Caco-2 (cell line): Measurements from ENCODE around the gene NEDD9. TPM values are rescaled to one million over a fixed set of nuclear protein-coding genes. Genes with fewer than 3 reads are reported as not detected.

Experiments used
- BruUV-seq: library from RNA; stranded (reverse); fragments of 400-500 nt; replicated peaks from 2 replicates; lab custom pipeline; 2021; lab: Mats Ljungman, UMichigan
- CTCF ChIA-PET: fragments of 300-600 bp; sonication (Branson Sonifier 250); formaldehyde crosslinking; loops from one replicate; lab custom pipeline; 2022; ENCODE audit warnings: antibody characterized with exemption; lab: Charles Lee
- POLR2A ChIA-PET: fragments of 300-600 bp; sonication (Branson Sonifier 250); formaldehyde crosslinking; loops from one replicate; lab custom pipeline; 2022; ENCODE audit warnings: antibody characterized with exemption; lab: Charles Lee
- DNase-seq, 2 experiments: peaks; one replicate each; pipeline versions ENCODE4 v3.0.0 to v3.0.0-alpha.2; 2020 to 2022
- H3K27me3 ChIP-seq: replicated peaks from 2 replicates; pipeline ENCODE4 v1.6.0; 2011; ENCODE audit warnings: low read length; ENCODE audit not compliant: control insufficient read depth, insufficient read depth
- H3K36me3 ChIP-seq: 2 replicates; pipeline ENCODE4 v1.5.1; 2011; ENCODE audit warnings: low read length; ENCODE audit not compliant: control insufficient read depth, insufficient read depth
- H3K4me1 ChIP-seq: fragments of 250-450 bp; sonication (Bioruptor Pico); 2 replicates; pipeline ENCODE4 v1.5.1; 2020; ENCODE audit warnings: mild to moderate bottlenecking
- H3K4me3 ChIP-seq: 2 replicates; pipeline ENCODE4 v1.5.1; 2011; ENCODE audit warnings: low read depth, mild to moderate bottlenecking, control low read depth, low read length
- H3K9me3 ChIP-seq: fragments of 250-450 bp; sonication (Bioruptor Pico); 2 replicates; pipeline ENCODE4 v1.5.1; 2020; ENCODE audit warnings: mild to moderate bottlenecking, moderate library complexity
- H3K27ac Mint-ChIP-seq: one replicate; pipeline ENCODE4 v1.8.0; 2022; ENCODE audit warnings: mixed read lengths; ENCODE audit not compliant: unreplicated experiment
- H3K27me3 Mint-ChIP-seq: one replicate; pipeline ENCODE4 v1.8.0; 2022; ENCODE audit warnings: mixed read lengths; ENCODE audit not compliant: insufficient read depth, unreplicated experiment
- H3K36me3 Mint-ChIP-seq: one replicate; pipeline ENCODE4 v1.8.0; 2022; ENCODE audit warnings: mild to moderate bottlenecking, mixed read lengths; ENCODE audit not compliant: insufficient read depth, unreplicated experiment
- H3K4me1 Mint-ChIP-seq: one replicate; pipeline ENCODE4 v1.8.0; 2022; ENCODE audit warnings: low read depth, mixed read lengths; ENCODE audit not compliant: unreplicated experiment
- H3K4me3 Mint-ChIP-seq: one replicate; pipeline ENCODE4 v1.8.0; 2022; ENCODE audit warnings: mild to moderate bottlenecking, moderate library complexity, mixed read lengths; ENCODE audit not compliant: unreplicated experiment
- H3K9me3 Mint-ChIP-seq: one replicate; pipeline ENCODE4 v1.8.0; 2022; ENCODE audit warnings: mixed read lengths; ENCODE audit not compliant: unreplicated experiment
- intact Hi-C: fragments of 100-400 bp; cut with micrococcal nuclease; formaldehyde crosslinking; loops from one replicate; pipeline ENCODE4 v1.10.0; 2022; ENCODE audit not compliant: unreplicated experiment
- total RNA-seq: library from RNA; stranded (reverse); gene quantifications from 2 replicates; pipeline ENCODE4 v1.2.3, GENCODE V29; 2022
- TF ChIP-seq, protein P1 (sequence below), 2 experiments: fragments of 200-600 bp in 1 of 2; IDR thresholded peaks; 1 replicate in 1 of 2; 2 replicates in 1 of 2; pipeline versions ENCODE4 v1.5.1 to v1.8.0; 2011 to 2022; ENCODE audit warnings: antibody characterized with exemption in 1 of 2, control low read depth in 1 of 2, inconsistent platforms in 1 of 2, low read depth in 1 of 2, low read length in 1 of 2, mild to moderate bottlenecking in 1 of 2, moderate library complexity in 1 of 2; ENCODE audit not compliant: insufficient read depth in 1 of 2, severe bottlenecking in 1 of 2, unreplicated experiment in 1 of 2

The NEDD9 gene
- total RNA-seq, 1 experiment from 2014 or later = 36.2 TPM

- BruUV-seq = no TSS peak
- Mint-ChIP-seq H3K9me3 (no peaks in the 10 kb centered on the region), H3K27me3 (no peaks in the 10 kb centered on the region), H3K36me3 (peaks cover 15% of the 10 kb centered on the region), H3K27ac (no peak overlapping the region), H3K4me3 (no peak overlapping the region), H3K4me1 (peaks cover 38% of the 10 kb centered on the region)
- CTCF ChIA-PET = no interaction called here
- Histone ChIP-seq H3K4me1 (peaks cover 11% of the 10 kb centered on the region), H3K4me3 (no peak overlapping the region), H3K9me3 (no peaks in the 10 kb centered on the region), H3K27me3 (no peaks in the 10 kb centered on the region), H3K36me3 (no peaks in the 10 kb centered on the region)
- POLR2A ChIA-PET = no interaction called here
- no peak for DNase-seq
- intact Hi-C loops = no loop called here
- TF ChIP-seq, protein P1, sequence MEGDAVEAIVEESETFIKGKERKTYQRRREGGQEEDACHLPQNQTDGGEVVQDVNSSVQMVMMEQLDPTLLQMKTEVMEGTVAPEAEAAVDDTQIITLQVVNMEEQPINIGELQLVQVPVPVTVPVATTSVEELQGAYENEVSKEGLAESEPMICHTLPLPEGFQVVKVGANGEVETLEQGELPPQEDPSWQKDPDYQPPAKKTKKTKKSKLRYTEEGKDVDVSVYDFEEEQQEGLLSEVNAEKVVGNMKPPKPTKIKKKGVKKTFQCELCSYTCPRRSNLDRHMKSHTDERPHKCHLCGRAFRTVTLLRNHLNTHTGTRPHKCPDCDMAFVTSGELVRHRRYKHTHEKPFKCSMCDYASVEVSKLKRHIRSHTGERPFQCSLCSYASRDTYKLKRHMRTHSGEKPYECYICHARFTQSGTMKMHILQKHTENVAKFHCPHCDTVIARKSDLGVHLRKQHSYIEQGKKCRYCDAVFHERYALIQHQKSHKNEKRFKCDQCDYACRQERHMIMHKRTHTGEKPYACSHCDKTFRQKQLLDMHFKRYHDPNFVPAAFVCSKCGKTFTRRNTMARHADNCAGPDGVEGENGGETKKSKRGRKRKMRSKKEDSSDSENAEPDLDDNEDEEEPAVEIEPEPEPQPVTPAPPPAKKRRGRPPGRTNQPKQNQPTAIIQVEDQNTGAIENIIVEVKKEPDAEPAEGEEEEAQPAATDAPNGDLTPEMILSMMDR (IDR thresholded peaks at IDR 0.05; ENCODE audit: insufficient read depth in 1 of 2, low read depth in 1 of 2, low read length in 1 of 2, severe bottlenecking in 1 of 2, unreplicated experiment in 1 of 2) = no peak
Observed at GRCh38 chr6:11236076-11236750, 3.7 kb upstream of the NEDD9 start.

- peaks cover 14% of the 10 kb centered on the region for H3K4me1 ChIP-seq
- Mint-ChIP-seq H3K9me3 (no peaks in the 10 kb centered on the region), H3K27ac (no peak overlapping the region), H3K4me3 (no peak overlapping the region), H3K4me1 (peaks cover 36% of the 10 kb centered on the region), H3K27me3 (no peaks in the 10 kb centered on the region), H3K36me3 (peaks cover 15% of the 10 kb centered on the region)
- intact Hi-C loops = no loop called here
- no peak for DNase-seq
- H3K27me3 ChIP-seq = no peaks in the 10 kb centered on the region
- no peak overlapping the region for H3K4me3 ChIP-seq
- no peaks in the 10 kb centered on the region for H3K9me3 ChIP-seq
- H3K36me3 ChIP-seq = no peaks in the 10 kb centered on the region
- ChIA-PET CTCF (no interaction called here), POLR2A (no interaction called here)
- TF ChIP-seq, protein P1 (IDR thresholded peaks at IDR 0.05; ENCODE audit: insufficient read depth in 1 of 2, low read depth in 1 of 2, low read length in 1 of 2, severe bottlenecking in 1 of 2, unreplicated experiment in 1 of 2) = no peak
- no TSS peak for BruUV-seq
Observed at GRCh38 chr6:11235062-11235461, 2.6 kb upstream of the NEDD9 start.

GRCh38 chr6:11233673-11234573 lies 1.5 kb upstream of the NEDD9 start:
- Mint-ChIP-seq H3K4me3 (peak overlapping the region; percentile 78), H3K27me3 (no peaks in the 10 kb centered on the region), H3K27ac (peak overlapping the region; percentile 85), H3K36me3 (peaks cover 15% of the 10 kb centered on the region), H3K4me1 (peaks cover 36% of the 10 kb centered on the region), H3K9me3 (no peaks in the 10 kb centered on the region)
- Histone ChIP-seq H3K36me3 (no peaks in the 10 kb centered on the region), H3K4me3 (peak overlapping the region; percentile 40), H3K4me1 (peaks cover 25% of the 10 kb centered on the region), H3K9me3 (no peaks in the 10 kb centered on the region), H3K27me3 (no peaks in the 10 kb centered on the region)
- ChIA-PET POLR2A (interaction anchor here (0.6 to 2.7 kb wide), 6 partner anchors 8 to 181 kb away, joined by 7 to 29 read pairs (median 10); no protein-coding TSS in a partner anchor), CTCF (no interaction called here)
- no TSS peak for BruUV-seq
- DNase-seq = no peak
- TF ChIP-seq, protein P1 (IDR thresholded peaks at IDR 0.05; ENCODE audit: insufficient read depth in 1 of 2, low read depth in 1 of 2, low read length in 1 of 2, severe bottlenecking in 1 of 2, unreplicated experiment in 1 of 2) = no peak
- intact Hi-C loops = loop anchor here (2.0 to 5.0 kb wide), 3 partner anchors 63 to 198 kb away; no protein-coding TSS in a partner anchor
